ENCODE data around the gene LYPD6.

GRCh38 chr2:149473521-149473920 is 143.1 kb downstream of the LYPD6 start:
- TF ChIP-seq POLR2AphosphoS5 (IDR thresholded peaks at IDR 0.05), result no peak
- no peak for TF ChIP-seq CTCF (IDR thresholded peaks at IDR 0.05)
